SK-N-SH treated with all-trans-retinoic acid at 6 μM for 48 hours (cell line): ENCODE measurements around the gene SLC12A6.

Source experiments
- ZFP30 ChIP-seq: fragments of 450-650 bp; formaldehyde crosslinking; IDR thresholded peaks from 2 replicates; pipeline ENCODE4 v1.5.0; 2022; ENCODE audit warnings: mild to moderate bottlenecking, moderate library complexity
- TF ChIP-seq, protein P1 (sequence below): fragments of 250-450 bp; sonication (Bioruptor Pico); IDR thresholded peaks from 2 replicates; pipeline ENCODE4 v1.8.0; 2020; ENCODE audit warnings: mild to moderate bottlenecking, moderate library complexity, borderline replicate concordance

DNA sequence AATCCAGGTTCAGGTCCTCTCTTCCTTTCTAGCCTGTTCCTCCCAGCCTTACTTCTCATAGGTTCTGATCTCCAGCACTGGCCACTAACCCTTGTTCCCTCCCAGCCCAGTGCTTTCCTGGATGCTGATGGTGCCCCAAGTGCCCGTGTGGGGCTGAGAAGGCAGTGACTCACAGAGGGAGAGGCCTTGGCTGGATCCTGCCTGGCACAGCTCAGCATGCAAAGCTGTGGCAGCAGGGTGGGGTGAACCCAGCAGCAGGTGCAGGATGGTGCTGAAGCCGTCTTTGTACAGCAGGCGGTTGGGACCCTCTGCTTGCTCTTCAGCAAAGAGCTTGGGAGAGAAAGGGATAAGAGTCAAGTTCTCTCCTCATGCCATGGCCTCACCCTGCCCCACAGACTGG lies 21.8 kb upstream of the SLC12A6 start:
- TF ChIP-seq, protein P1, sequence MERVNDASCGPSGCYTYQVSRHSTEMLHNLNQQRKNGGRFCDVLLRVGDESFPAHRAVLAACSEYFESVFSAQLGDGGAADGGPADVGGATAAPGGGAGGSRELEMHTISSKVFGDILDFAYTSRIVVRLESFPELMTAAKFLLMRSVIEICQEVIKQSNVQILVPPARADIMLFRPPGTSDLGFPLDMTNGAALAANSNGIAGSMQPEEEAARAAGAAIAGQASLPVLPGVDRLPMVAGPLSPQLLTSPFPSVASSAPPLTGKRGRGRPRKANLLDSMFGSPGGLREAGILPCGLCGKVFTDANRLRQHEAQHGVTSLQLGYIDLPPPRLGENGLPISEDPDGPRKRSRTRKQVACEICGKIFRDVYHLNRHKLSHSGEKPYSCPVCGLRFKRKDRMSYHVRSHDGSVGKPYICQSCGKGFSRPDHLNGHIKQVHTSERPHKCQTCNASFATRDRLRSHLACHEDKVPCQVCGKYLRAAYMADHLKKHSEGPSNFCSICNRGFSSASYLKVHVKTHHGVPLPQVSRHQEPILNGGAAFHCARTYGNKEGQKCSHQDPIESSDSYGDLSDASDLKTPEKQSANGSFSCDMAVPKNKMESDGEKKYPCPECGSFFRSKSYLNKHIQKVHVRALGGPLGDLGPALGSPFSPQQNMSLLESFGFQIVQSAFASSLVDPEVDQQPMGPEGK (CRISPR knock-in tag), result no peak
- TF ChIP-seq ZFP30, result no peak
